Cerebellar nuclear complex (tissue), 1 donor: ENCODE results near the gene DNAH11.
"Not testable (repeated sequence)": the region's sequence is repeated elsewhere in the genome, so short reads cannot be mapped to it uniquely, and the experiment has no call there.

Experiments
- DNase-seq, 2 experiments: peaks; one replicate each; lab custom pipeline; 2025; lab: John Stamatoyannopoulos, UW

DNAH11 gene

DNA sequence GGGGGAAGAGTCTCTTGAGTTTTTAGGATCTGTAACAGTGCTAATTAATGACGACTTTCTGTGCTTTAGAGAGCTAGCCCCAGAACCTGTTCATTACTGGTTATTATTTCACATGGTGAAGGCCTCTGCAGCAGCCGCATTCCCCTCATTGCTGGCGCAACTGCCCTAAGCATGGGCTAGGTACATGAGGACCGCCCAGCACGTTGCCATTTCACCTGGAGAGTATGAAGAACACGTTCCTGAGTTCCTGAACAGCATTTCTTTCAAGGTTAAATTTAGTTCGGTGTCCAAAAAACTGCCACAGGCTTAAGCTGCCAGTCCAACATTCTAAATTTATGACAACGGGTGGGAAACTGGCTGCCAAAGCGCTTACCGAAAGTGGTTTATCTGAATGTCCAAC lies 177.0 kb downstream of the DNAH11 start:
- DNase-seq = no peak

DNA sequence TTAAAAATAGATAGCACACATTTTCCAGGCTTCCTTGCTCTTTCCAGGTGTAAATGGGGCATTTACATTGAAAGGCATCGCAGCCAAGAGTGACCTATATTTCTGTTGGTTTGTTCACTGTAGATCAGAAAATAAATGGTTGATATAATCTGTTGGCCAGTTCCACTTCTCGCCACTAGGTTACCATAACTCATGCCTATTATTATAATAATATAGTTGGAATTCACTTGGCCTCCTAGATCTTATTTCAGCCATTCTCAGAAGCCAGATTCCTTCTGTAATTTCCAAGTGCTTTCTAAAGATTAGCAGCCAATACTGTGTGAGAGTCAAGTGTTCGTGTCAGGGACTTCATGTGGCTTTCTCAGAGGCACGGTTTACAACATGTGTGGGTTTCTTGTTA lies 179.5 kb downstream of the DNAH11 start:
- DNase-seq = no peak

DNA sequence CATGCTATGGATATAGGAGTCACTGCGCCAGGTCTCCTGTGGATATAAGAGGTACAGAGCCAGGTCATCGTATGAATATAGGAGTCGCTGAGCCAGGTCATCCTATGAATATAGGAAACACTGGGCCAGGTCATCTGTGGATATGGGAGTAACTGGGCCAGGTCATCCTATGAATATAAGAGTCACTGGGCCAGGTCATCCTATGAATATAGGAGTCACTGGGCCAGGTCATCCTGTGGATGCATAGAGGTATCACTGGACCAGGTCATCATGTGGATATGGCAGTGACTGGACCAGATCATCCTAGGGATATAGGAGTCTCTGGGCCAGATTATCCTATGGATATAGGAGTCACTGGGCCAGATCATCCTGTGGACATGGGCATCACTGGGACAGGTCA lies 181.7 kb downstream of the DNAH11 start:
- DNase-seq = no peak

DNA sequence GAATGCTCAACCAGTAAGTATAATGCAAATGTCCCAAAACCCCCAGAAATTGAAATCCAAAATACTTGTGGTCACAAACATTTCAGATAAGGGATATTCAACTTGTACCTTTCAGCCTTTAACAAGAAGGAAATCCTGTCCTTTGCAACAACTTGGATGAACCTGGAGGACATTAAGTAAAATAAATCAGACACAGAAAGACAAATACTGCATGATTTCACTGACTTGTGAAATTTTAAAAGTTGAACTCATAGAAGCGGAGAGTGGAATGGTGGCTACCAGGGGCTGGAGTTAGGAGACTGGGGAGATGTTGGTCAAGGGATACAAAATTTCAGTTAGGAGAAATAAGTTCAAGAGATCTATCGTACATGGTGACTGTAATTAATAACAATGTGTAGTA lies 187.6 kb downstream of the DNAH11 start:
- no peak for DNase-seq

DNA sequence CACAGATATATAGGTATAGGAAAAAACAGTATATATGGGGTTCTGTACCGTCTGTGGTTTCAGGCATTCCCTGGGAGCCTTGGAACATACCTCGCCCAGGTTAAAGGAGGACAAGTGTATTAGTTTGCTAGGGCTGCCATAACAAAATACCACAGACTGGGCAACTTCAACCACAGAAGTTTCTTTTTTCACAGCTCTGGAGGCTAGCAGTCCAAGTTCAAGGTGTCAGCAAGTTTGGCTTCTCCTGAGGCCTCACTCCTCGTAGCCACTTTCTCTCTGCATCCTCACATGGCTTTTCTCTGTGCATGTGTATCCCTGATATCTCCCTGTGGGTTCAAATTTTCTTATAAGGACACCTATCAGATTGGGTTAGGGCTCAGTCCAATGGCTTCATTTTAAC lies 189.1 kb downstream of the DNAH11 start:
- DNase-seq = no peak

DNA sequence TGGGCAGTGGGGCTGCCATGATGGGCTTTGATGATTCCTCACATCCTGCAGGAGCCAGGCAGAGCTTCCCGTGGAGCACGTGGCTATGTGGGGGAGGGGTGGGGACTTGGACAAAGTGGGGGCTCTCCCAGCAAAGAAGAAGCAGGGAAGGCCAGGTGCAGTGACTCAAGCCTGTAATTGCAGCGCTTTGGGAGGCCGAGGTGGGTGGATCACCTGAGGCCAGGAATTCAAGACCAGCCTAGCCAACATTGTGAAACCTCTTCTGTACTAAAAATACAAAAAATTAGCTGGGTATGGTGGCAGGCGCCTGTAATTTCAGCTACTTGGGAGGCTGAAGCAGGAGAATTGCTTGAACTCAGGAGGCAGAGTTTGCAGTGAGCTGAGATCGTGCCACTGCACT lies 190.1 kb downstream of the DNAH11 start:
- not testable (repeated sequence) for DNase-seq

DNA sequence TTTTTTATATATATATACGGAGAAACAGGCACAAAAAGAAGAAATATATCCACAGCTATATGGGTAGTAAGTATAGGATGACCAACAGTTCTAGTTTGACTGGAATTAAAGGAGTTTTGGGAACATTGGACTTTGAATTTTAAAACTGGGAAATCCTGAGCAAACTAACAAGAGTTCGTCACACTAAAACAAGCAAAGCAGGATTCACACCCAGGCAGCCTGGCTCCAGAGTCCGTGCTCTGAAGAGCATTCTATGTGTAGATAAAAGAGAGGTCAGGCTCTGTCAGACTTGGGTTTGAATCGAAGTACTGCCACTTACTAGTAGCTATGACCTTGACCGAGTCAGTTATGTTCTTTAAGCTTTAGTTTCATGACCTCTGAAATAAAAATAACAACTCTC lies 191.0 kb downstream of the DNAH11 start:
- DNase-seq = no peak

DNA sequence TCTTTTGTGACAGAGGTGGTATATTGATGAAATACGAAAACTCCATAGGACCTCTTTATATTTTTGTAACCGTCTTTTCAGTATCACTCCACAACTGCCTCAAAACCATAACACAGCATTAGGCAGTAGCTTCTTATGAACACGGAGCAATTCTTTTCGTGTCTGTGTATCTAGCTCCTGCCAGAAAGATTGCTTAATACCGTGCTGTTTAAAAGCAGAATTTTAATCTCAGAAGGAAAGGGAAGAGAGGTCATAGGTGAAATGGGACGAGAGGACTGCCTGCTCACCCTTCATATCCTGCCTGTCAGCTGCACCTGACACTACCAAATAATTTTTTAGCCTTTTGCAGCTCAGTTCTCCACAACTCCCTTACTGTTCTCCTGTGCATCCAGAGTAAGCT lies 200.7 kb downstream of the DNAH11 start:
- no peak for DNase-seq

DNA sequence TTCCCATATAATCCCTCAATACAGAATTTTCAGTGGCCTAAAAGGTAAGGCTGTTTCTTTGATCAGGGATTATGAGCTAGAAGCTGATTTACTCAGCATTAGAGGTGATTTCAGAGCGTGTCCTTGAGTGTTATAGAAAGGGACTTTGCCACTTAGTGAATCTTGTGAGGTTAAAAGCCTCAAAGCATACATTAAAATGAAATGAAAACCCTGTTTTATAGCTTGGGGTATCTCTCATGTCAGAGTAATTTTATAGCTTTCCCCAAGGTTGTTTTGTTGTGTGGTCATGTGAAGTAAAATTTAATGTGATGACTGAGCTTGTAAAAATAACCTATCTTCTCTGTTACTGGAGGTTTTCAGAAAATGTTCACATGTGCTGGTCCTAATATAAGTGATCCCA lies 204.1 kb downstream of the DNAH11 start:
- no peak for DNase-seq

DNA sequence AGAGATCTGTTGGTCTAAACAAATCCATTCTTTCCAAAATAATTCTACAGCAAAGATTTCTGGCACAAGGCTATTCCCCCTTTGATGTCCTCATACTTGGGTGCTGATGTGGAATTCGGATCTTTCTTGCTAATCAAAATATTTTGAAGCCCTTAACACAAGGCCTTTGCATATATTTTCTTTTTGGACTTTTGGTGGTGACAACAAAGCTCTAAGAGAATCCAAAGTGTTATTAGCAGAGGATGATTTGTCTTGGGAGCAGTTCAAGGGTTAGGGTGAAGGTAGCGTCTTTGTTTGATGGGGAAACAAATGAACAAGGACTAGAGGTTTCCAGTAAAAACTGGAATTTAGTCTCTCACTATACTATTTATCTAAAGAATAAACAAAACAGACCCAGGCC lies 205.0 kb downstream of the DNAH11 start:
- DNase-seq = no peak

DNA sequence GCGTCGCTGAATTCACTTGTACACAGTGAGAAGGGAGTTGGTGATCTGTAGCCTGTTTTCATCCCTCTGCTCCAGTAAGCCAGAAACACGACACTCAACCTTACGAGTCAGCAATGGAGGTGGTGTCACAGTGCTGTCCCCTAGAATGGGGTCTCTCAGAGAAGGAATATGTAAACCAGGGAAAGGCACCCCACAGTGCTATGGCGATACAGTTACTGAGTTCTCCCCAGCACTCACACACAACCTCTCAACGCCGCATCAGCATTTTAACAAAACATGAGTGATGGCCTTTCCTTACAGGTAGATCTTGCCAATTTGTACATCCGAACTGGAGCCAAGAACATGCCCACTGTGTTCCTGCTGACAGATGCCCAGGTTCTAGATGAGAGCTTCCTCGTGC lies 206.5 kb downstream of the DNAH11 start:
- DNase-seq = no peak

DNA sequence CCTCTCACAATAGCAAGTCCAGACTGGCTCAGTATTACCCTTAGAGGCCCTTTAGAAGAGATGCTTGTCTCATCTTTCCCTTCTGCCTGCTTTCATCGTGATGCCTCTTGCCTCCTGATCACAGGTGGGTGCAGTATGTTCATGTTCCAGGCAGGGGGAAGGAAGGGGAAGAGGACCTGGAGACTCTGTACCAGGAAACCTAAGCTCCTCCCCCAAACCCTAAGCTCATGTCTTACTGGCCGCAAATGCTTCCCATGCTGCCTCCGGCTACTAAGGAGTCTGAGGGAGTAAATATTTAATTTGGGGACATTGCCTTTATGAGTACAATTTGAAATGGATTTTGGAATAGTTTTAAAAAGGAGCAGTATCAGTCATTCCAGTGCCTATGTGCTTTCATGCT lies 210.2 kb downstream of the DNAH11 start:
- no peak for DNase-seq

DNA sequence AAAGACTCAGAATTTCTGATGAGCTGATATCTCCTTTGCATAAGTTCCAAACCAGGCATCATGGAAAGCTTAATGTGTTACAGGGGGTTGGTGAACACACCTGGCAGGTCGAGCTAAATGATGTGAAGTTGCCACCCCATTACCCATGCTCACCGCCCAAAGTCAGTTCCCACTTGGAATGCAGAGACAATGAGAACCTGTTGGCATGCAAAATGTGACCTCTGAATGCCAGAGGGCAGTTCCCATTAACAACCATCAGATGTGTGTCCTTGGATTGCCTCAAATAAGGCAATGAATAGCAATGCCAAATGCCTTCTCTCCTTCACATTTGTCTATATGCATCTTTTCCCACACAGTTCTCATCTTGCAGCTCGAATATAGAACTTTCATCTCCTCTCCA lies 212.1 kb downstream of the DNAH11 start:
- no peak for DNase-seq

DNA sequence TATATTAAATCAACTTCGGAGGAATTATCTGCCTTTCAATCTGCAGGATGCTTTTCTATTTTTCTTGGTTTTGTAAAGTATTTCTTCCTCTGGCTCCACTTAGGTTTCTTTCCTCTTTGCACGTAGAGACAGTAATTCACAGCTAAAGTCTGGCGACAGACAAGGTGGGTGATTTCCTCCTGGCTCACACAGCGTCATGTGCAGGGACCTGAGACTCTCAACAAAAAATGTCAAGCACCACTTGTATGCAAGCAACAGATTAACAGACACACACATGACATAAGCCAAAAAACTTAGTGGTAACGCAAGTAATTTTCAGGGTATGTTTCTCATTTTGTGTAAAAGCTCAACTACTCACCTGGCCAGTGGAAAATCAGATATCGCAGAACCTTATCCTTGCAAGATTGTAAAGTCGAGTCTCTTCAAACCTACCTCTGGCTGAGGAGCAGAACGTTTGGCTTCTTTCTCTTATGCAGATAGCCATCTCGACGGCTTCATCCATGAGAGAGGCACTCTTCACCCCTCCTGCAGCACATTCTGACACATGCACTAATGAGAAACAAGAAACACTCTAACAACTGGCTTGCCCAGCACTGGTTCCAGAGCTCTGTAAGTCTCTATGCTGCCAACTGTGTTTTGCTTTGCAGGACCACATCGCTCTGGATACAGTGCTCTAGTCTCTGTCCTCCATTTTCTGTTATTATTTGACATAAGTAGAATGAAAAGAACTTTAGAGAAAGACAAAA lies 214.9 kb downstream of the DNAH11 start:
- DNase-seq = no peak

DNA sequence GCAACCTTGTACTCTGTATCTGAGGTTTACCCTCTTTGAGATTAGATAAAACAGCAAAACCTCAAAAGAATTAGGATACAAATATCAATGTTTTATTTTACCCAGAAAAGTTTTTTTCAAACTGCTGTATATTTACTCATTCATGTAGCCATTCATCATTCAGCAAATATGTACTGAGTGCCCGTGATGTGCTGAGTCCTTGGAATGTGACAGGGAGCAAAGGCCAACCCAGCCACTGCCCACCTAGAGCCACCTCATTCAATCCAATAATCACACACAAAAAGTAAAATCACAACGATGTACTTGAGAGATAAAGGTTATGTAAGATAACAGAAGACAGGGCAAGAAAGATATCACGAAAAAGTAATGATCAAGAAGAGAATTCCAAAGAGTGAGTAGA lies 215.4 kb downstream of the DNAH11 start:
- DNase-seq = no peak

DNA sequence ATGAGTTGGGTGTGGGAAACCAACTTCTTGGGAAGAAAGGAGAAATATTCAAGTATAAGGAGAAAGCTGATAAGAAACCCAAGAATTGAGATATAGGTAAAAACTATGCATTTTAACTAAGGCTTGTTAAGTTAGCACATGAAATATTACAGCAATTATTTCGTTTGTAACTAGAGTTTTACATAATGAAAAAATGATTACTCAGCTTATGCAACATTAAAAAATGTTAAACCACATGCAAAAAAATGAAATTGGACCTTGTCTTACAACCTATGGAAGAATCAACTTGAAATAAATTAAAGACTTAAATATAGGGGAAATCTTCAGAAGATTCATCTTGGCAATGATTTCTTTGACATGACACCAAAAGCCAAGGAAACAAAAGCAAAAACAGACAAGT lies 219.6 kb downstream of the DNAH11 start:
- DNase-seq = no peak

DNA sequence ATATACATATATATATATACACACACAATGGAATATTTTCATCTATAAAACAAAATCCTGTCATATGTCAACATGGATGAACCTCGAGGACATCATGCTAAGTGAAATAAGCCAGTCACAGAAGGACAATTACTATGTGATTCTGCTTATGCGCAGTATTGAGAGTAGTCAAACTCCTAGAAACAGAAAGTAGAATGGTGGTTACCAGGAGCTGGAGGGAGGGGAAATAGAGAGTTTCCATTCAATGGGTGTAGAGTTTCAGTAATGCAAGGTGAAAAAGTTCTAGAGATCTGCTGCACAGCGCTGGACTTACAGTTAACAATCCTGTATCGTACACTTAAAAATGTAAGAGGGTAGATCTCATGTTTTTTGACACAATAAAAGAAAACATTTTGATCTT lies 221.0 kb downstream of the DNAH11 start:
- no peak for DNase-seq

DNA sequence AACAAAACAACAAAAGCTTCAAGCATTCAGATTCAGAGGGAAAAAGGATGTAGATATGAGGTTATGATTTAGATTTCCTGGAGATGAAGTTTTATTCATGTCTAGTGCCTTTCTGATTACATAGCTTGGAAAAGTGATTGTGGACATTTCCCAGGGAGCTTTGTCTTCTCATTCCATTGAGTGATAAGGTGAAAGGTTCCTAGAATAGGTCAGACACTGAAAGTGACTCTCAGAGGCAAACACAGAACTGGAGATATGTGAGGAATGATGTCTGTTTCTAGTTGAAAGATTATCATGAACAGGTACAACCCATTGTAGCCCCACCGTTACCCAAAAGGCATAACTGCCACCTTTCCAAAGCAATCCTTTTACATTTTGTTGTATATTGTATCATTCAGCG lies 223.4 kb downstream of the DNAH11 start:
- DNase-seq = no peak

DNA sequence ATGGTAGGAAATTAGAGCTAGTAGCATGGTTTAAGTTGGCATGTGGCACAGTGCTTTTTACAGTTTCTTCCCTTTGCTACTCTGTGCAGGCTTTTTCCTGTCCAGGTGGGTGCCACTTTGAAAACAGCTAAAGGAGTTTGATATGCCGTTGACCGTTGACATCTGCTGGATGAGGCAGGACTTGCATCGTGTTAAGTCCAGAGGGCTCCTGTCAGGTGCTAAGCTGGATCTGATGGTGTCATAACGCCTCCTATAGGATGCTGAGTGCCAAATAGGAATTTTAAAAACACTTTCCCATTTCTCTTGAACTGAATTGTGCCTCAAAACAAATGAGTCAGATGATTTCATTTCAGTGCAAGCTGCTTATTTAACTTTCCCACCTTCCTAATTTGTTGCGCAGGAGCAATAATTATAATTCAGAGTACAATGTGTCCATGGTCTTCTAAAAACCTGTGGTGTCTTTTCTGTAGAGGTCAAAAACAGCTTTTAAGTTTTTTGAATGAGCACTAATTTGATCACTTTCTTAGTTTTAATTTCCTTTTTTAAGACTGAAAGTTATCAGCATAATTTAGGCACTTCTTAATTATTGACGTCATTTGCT lies 224.6 kb downstream of the DNAH11 start:
- no peak for DNase-seq

DNA sequence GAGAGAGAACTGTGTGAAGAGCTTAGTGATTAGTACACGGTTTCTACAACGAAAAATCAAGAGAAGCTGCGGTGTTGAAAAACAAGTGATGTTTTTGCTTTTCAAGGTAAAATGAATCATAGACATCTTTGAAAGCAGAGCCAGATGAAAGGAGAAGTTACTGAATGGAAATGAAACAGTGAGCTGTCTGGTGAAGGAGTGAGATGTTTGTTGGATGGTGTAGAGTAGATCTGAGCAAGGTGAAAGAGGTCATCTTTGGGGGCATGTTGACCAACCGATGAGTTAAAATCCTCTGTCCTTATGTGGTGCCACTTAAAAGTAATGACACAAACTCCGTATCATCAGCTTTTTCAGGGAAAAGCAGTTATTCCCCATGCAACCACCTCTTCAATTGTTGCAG lies 225.4 kb downstream of the DNAH11 start:
- no peak for DNase-seq

DNA sequence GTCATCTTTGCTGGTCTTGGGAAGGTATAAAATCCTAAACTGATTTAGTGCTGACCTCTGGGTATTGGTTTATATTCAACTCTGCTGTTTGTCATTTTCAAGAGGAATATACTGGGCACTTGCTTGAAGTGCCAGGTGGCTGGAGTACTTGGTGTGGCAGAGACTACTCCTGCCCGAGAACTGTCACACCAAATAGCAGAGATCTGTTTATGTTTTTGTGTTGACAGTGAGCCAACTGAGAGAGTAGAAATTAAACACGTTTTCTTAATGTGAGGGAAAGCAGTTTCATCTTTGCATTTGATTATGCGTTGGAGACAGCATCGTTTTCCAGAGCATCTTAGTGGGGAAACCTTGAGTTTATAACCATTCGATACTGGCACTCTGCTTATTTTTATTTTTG lies 228.4 kb downstream of the DNAH11 start:
- peak in 1 of 2 experiments; percentile 5 for DNase-seq

DNA sequence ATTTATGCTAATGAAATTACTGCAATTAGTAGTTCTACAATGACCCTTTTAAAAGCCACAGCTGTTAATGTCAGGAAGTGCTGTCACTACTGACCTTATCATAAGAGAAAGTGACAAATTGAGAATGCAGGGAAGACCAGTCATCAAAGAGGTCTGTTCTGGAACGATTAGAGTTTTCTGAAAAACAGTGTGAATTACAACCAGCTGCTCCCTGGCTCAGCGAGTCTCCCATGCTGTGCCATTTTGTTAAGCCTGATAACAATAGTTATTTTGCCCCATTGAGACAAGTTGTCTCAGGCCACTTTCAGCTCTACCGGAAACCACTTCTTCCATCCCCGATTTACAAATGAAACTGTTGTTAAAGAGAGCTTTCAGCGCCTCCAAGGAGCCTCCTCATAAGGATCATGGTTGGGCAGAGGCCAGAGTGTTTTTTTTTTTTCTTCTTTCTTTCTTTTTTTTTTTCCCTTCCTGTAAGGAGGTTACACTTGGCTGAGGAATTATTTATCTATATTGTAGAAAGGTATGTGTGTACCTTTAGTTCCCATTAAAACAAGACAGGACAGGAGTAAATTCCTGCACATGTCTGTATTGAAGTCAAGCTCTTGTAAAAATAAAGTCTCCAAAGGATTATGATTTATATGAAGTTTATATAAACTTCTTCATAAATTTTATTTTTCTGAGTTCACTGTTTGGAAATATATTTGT lies 229.2 kb downstream of the DNAH11 start:
- no peak for DNase-seq

DNA sequence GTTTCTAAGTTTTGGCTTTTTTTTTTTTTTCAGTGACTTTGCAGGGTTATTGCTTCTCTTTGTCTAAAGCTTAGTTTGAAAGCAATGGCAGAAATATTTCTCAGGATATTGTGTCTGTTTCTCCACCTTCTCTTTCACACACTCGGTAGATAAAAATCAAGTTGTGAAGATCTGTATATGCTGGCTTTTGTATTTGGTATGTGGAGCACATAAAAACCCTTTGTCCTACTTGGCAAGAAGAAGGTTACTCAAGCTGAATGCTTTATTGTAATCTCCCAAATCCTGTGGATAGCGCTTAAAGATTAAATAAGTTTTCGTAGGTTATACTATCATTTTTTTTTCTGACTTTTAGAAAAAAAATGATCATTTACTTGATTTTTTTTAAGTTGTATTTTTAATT lies 230.5 kb downstream of the DNAH11 start:
- DNase-seq = no peak

DNA sequence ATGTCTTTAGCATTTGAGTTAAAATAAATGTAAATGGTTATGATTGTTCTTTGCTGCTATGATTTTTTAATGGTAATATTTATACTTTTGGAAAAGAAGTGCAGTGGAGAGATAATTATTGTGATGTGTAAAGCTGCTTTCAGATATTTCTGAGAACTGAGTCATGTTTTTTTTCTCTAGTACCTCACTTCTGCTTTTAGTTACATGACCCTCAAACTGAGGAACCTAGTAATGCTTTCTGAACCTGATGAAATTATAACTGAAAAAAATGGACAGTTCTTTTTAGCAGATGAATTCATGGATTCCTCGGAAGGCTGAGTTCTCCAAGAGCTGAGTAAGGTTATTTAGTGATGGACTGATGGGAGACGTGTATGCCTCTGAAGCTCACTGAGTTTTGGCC lies 235.1 kb downstream of the DNAH11 start:
- DNase-seq = no peak
